Liver (tissue), 3 donors: Measurements from ENCODE around the gene ITM2A.

ENCODE experiments used
- CTCF ChIP-seq: fragments of 150-350 bp; IDR thresholded peaks from 2 replicates; pipeline ENCODE4 v1.5.1; 2017; ENCODE audit warnings: improper control_type of control experiment, low read depth, low read length; ENCODE audit not compliant: missing input control
- GABPA ChIP-seq, 2 donors: IDR thresholded peaks in 1 of 2; conservative IDR thresholded peaks in 1 of 2; 2 replicates each; pipeline ENCODE4 v1.6.1; 2016; ENCODE audit warnings: antibody characterized with exemption in 2 of 2, mild to moderate bottlenecking in 1 of 2, moderate library complexity in 1 of 2
- MAX ChIP-seq: IDR thresholded peaks from 2 replicates; pipeline ENCODE4 v1.6.1; 2016; ENCODE audit warnings: antibody characterized with exemption
- RAD21 ChIP-seq, 2 donors: IDR thresholded peaks; 2 replicates each; pipeline ENCODE4 v1.6.1; 2016; ENCODE audit warnings: antibody characterized with exemption in 2 of 2, mild to moderate bottlenecking in 2 of 2
- RXRA ChIP-seq, 2 donors: IDR thresholded peaks; 2 replicates each; pipeline ENCODE4 v1.6.1; 2017 to 2018; ENCODE audit warnings: antibody characterized with exemption in 2 of 2, mild to moderate bottlenecking in 1 of 2
- SP1 ChIP-seq: IDR thresholded peaks from 2 replicates; pipeline ENCODE4 v1.6.1; 2018; ENCODE audit warnings: antibody characterized with exemption, mild to moderate bottlenecking
- TAF1 ChIP-seq: conservative IDR thresholded peaks from 2 replicates; pipeline ENCODE4 v1.6.1; 2016; ENCODE audit warnings: antibody characterized with exemption, mild to moderate bottlenecking
- TF ChIP-seq, protein P1 (sequence below): IDR thresholded peaks from 2 replicates; pipeline ENCODE4 v1.6.1; 2016; ENCODE audit warnings: antibody characterized with exemption, mild to moderate bottlenecking
- TF ChIP-seq, protein P2 (sequence below): IDR thresholded peaks from 2 replicates; pipeline ENCODE4 v1.6.1; 2016; ENCODE audit warnings: antibody characterized with exemption
- donor health status: healthy.
- donor health status: healthy.

GRCh38 chrX:79412972-79413371 lies 45.8 kb upstream of the ITM2A start:
- no peak for TF ChIP-seq CTCF
- TF ChIP-seq TAF1, result no peak
- TF ChIP-seq, protein P1, sequence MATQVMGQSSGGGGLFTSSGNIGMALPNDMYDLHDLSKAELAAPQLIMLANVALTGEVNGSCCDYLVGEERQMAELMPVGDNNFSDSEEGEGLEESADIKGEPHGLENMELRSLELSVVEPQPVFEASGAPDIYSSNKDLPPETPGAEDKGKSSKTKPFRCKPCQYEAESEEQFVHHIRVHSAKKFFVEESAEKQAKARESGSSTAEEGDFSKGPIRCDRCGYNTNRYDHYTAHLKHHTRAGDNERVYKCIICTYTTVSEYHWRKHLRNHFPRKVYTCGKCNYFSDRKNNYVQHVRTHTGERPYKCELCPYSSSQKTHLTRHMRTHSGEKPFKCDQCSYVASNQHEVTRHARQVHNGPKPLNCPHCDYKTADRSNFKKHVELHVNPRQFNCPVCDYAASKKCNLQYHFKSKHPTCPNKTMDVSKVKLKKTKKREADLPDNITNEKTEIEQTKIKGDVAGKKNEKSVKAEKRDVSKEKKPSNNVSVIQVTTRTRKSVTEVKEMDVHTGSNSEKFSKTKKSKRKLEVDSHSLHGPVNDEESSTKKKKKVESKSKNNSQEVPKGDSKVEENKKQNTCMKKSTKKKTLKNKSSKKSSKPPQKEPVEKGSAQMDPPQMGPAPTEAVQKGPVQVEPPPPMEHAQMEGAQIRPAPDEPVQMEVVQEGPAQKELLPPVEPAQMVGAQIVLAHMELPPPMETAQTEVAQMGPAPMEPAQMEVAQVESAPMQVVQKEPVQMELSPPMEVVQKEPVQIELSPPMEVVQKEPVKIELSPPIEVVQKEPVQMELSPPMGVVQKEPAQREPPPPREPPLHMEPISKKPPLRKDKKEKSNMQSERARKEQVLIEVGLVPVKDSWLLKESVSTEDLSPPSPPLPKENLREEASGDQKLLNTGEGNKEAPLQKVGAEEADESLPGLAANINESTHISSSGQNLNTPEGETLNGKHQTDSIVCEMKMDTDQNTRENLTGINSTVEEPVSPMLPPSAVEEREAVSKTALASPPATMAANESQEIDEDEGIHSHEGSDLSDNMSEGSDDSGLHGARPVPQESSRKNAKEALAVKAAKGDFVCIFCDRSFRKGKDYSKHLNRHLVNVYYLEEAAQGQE, result no peak
- TF ChIP-seq RXRA (IDR thresholded peaks at IDR 0.05), result no peak
- TF ChIP-seq GABPA (IDR thresholded peaks at IDR 0.05 in 1 of 2, conservative IDR thresholded peaks at IDR 0.05 in 1 of 2), result no peak
- TF ChIP-seq MAX, result no peak
- TF ChIP-seq RAD21 (IDR thresholded peaks at IDR 0.05), result peak; percentile 33 to 54
- TF ChIP-seq, protein P2, sequence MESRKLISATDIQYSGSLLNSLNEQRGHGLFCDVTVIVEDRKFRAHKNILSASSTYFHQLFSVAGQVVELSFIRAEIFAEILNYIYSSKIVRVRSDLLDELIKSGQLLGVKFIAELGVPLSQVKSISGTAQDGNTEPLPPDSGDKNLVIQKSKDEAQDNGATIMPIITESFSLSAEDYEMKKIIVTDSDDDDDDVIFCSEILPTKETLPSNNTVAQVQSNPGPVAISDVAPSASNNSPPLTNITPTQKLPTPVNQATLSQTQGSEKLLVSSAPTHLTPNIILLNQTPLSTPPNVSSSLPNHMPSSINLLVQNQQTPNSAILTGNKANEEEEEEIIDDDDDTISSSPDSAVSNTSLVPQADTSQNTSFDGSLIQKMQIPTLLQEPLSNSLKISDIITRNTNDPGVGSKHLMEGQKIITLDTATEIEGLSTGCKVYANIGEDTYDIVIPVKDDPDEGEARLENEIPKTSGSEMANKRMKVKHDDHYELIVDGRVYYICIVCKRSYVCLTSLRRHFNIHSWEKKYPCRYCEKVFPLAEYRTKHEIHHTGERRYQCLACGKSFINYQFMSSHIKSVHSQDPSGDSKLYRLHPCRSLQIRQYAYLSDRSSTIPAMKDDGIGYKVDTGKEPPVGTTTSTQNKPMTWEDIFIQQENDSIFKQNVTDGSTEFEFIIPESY, result no peak
- no peak for TF ChIP-seq SP1
